Panc1 (cell line): Measurements from ENCODE around the gene PCSK7.

Experiments
- POLR2AphosphoS5 ChIP-seq: IDR thresholded peaks from 2 replicates; pipeline ENCODE4 v1.6.1; 2012; ENCODE audit warnings: mild to moderate bottlenecking, low read depth, low read length, moderate library complexity
- TCF7L2 ChIP-seq: IDR thresholded peaks from 2 replicates; pipeline ENCODE4 v1.6.1; 2011; ENCODE audit warnings: mild to moderate bottlenecking, low read depth, low read length, inconsistent platforms
- TF ChIP-seq, protein P1 (sequence below): fragments of 450-650 bp; IDR thresholded peaks from 2 replicates; pipeline ENCODE4 v1.5.1; 2017; ENCODE audit warnings: mild to moderate bottlenecking
- TF ChIP-seq, protein P2 (sequence below), 2 experiments: IDR thresholded peaks; 2 replicates each; pipeline ENCODE4 v1.6.1; 2011 to 2012; ENCODE audit warnings: low read depth in 2 of 2, control low read depth in 1 of 2, low read length in 1 of 2, mild to moderate bottlenecking in 1 of 2, moderate library complexity in 1 of 2; ENCODE audit not compliant: insufficient read depth in 1 of 2

DNA sequence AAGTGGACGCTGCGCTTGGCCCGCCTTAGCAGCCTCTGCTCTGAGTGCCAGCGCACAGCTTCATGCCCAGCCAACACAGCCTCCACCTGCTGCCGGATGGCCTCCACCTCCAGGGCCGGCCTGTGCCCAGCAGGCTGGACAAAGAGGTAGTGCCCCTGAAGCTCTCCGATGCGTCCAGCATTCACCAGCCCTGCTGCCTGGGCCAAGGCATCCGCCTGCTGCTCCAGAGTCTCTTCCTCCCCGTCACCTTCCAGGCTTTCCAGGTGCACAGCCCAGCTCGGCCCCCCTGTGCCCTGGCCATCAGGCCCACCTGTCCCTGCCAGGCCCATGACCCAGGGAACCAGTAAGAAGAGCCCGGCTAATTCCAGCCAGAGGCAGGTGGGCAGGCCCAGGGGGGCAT, 2.5 kb downstream of the PCSK7 start:
- TF ChIP-seq, protein P1, sequence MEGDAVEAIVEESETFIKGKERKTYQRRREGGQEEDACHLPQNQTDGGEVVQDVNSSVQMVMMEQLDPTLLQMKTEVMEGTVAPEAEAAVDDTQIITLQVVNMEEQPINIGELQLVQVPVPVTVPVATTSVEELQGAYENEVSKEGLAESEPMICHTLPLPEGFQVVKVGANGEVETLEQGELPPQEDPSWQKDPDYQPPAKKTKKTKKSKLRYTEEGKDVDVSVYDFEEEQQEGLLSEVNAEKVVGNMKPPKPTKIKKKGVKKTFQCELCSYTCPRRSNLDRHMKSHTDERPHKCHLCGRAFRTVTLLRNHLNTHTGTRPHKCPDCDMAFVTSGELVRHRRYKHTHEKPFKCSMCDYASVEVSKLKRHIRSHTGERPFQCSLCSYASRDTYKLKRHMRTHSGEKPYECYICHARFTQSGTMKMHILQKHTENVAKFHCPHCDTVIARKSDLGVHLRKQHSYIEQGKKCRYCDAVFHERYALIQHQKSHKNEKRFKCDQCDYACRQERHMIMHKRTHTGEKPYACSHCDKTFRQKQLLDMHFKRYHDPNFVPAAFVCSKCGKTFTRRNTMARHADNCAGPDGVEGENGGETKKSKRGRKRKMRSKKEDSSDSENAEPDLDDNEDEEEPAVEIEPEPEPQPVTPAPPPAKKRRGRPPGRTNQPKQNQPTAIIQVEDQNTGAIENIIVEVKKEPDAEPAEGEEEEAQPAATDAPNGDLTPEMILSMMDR: no peak
- TF ChIP-seq TCF7L2 (no peak), POLR2AphosphoS5 (no peak)
- TF ChIP-seq, protein P2, sequence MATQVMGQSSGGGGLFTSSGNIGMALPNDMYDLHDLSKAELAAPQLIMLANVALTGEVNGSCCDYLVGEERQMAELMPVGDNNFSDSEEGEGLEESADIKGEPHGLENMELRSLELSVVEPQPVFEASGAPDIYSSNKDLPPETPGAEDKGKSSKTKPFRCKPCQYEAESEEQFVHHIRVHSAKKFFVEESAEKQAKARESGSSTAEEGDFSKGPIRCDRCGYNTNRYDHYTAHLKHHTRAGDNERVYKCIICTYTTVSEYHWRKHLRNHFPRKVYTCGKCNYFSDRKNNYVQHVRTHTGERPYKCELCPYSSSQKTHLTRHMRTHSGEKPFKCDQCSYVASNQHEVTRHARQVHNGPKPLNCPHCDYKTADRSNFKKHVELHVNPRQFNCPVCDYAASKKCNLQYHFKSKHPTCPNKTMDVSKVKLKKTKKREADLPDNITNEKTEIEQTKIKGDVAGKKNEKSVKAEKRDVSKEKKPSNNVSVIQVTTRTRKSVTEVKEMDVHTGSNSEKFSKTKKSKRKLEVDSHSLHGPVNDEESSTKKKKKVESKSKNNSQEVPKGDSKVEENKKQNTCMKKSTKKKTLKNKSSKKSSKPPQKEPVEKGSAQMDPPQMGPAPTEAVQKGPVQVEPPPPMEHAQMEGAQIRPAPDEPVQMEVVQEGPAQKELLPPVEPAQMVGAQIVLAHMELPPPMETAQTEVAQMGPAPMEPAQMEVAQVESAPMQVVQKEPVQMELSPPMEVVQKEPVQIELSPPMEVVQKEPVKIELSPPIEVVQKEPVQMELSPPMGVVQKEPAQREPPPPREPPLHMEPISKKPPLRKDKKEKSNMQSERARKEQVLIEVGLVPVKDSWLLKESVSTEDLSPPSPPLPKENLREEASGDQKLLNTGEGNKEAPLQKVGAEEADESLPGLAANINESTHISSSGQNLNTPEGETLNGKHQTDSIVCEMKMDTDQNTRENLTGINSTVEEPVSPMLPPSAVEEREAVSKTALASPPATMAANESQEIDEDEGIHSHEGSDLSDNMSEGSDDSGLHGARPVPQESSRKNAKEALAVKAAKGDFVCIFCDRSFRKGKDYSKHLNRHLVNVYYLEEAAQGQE (IDR thresholded peaks at IDR 0.05; ENCODE audit: insufficient read depth in 1 of 2, low read depth in 2 of 2, low read length in 1 of 2): no peak
